ENCODE data around the gene DMRT1.

DMRT1 gene

DNA sequence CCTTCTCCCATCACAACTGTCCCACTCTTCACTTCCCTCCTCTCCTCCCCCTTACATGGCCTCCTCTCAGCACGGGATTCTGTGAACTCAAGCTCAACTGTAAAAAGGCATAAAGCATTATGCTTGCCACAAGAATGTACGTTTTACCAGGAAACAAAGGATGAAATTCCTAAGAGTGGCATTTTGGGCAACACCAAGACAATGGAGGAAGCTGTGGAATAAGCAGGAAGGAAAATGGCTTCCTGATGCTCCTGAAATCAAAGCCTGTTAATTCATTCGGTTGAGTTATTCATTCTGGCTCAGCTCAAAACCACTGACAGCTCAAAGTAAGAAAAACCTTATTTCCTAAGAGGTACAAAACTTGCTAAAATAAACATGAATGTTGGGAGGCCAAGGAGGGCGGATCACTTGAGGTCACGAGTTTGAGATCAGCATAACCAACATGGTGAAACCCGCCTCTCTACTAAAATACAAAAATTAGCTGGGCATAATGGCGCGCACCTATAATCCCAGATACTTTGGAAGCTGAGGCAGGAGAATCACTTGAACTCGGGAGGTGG is 40.8 kb upstream of the DMRT1 start:
- Histone ChIP-seq H3K4me1 (no peaks in the 10 kb centered on the region), H3K27ac (no peak overlapping the region), H3K36me3 (ENCODE audit: control insufficient read depth, insufficient read depth, low read length) (no peaks in the 10 kb centered on the region), H3K9me3 (ENCODE audit: control insufficient read depth, low read length) (no peaks in the 10 kb centered on the region), H3K4me2 (ENCODE audit: low read length) (no peak overlapping the region), H3K79me2 (no peaks in the 10 kb centered on the region), H2AFZ (no peak overlapping the region), H3K9ac (no peak overlapping the region), H3K4me3 (ENCODE audit: low read depth, low read length) (no peak overlapping the region), H3K27me3 (ENCODE audit: control insufficient read depth, insufficient read depth, low read length) (no peaks in the 10 kb centered on the region)
- TF ChIP-seq, protein P1, sequence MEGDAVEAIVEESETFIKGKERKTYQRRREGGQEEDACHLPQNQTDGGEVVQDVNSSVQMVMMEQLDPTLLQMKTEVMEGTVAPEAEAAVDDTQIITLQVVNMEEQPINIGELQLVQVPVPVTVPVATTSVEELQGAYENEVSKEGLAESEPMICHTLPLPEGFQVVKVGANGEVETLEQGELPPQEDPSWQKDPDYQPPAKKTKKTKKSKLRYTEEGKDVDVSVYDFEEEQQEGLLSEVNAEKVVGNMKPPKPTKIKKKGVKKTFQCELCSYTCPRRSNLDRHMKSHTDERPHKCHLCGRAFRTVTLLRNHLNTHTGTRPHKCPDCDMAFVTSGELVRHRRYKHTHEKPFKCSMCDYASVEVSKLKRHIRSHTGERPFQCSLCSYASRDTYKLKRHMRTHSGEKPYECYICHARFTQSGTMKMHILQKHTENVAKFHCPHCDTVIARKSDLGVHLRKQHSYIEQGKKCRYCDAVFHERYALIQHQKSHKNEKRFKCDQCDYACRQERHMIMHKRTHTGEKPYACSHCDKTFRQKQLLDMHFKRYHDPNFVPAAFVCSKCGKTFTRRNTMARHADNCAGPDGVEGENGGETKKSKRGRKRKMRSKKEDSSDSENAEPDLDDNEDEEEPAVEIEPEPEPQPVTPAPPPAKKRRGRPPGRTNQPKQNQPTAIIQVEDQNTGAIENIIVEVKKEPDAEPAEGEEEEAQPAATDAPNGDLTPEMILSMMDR (IDR thresholded peaks at IDR 0.05), result no peak

DNA sequence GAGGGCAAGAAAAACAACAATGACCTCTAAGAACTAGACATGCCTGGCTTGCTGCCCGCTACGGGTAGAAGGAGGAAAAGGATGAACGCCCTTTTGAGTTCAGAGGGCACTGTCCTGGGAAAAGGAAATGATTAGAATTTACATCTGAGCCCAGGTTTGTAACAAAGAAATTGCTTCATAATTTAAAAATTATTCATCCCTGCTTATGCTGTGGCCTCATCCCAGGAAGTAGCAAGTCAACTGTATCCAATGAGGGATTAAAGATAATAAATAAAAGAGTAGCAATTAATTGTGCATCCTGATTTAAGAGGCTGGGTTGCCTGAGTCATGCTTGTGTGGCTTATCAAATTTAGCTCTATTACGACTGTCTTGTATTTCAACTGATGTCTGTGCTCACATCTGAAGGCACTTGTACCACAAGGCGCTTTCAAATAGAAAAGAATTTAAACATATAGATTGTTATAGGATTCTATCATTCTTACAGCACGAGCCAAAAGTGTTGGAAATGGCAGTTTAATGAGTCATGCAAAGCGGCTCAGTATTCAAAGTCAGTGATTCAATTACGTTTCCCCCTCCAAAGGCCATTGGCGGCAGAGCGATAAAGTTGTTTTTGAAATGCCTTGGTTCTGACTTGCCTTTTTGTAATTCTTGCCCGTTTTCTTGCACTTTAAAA is 40.0 kb upstream of the DMRT1 start:
- H3K79me2 ChIP-seq, result no peaks in the 10 kb centered on the region
- TF ChIP-seq, protein P1 (IDR thresholded peaks at IDR 0.05), result no peak
- no peaks in the 10 kb centered on the region for H3K9me3 ChIP-seq (ENCODE audit: control insufficient read depth, low read length)
- H3K4me2 ChIP-seq (ENCODE audit: low read length), result no peak overlapping the region
- H3K9ac ChIP-seq, result no peak overlapping the region
- H3K4me1 ChIP-seq, result no peaks in the 10 kb centered on the region
- no peak overlapping the region for H3K27ac ChIP-seq
- no peaks in the 10 kb centered on the region for H3K36me3 ChIP-seq (ENCODE audit: control insufficient read depth, insufficient read depth, low read length)
- no peaks in the 10 kb centered on the region for H3K27me3 ChIP-seq (ENCODE audit: control insufficient read depth, insufficient read depth, low read length)
- no peak overlapping the region for H3K4me3 ChIP-seq (ENCODE audit: low read depth, low read length)
- H2AFZ ChIP-seq, result no peak overlapping the region

DNA sequence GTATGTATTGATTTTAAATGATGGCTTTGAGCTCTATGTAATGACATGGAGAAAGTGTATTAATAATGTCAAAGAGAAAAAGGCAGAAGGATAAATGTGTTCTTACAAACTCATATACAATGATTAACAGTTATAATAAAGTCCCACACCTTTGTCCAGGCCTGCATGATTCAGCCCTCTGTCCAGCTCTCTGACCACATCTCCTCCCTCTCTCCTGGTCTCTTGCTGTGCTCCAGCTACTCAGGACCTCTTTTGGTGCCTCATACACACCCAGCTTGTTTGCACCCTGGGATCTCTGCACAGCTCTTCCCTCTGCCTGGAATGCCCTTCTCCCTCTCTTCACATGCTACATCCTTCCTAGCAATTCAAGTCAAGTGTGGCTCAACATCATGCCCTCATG is 37.5 kb upstream of the DMRT1 start:
- no peak overlapping the region for H3K4me3 ChIP-seq (ENCODE audit: low read depth, low read length)
- H3K9ac ChIP-seq, result no peak overlapping the region
- H3K79me2 ChIP-seq, result no peaks in the 10 kb centered on the region
- TF ChIP-seq, protein P1 (IDR thresholded peaks at IDR 0.05), result no peak
- no peak overlapping the region for H3K27ac ChIP-seq
- H3K4me2 ChIP-seq (ENCODE audit: low read length), result no peak overlapping the region
- no peaks in the 10 kb centered on the region for H3K27me3 ChIP-seq (ENCODE audit: control insufficient read depth, insufficient read depth, low read length)
- no peaks in the 10 kb centered on the region for H3K9me3 ChIP-seq (ENCODE audit: control insufficient read depth, low read length)
- no peak overlapping the region for H2AFZ ChIP-seq
- H3K4me1 ChIP-seq, result no peaks in the 10 kb centered on the region
- H3K36me3 ChIP-seq (ENCODE audit: control insufficient read depth, insufficient read depth, low read length), result no peaks in the 10 kb centered on the region

DNA sequence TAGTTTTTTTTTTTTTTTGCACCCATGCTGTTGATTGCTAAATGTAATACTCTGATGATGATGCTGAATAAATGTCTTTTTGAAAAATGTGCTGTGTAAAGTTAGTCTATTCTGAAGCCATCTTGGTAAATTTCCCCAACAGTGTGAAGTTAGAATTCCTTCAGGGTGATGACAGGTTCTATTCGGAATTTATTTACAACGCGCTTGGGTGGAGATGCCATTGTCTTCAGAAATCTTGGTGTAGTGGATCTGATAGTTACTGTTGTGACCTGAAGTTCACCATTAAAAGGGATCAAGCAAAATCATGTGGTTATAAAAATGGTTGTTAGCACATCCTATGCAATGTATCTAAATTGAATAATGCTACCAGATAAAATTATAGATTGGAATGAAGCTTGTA is 36.3 kb upstream of the DMRT1 start:
- H2AFZ ChIP-seq, result no peak overlapping the region
- H3K4me1 ChIP-seq, result no peaks in the 10 kb centered on the region
- no peak overlapping the region for H3K9ac ChIP-seq
- H3K4me2 ChIP-seq (ENCODE audit: low read length), result no peak overlapping the region
- H3K27ac ChIP-seq, result no peak overlapping the region
- no peaks in the 10 kb centered on the region for H3K27me3 ChIP-seq (ENCODE audit: control insufficient read depth, insufficient read depth, low read length)
- H3K79me2 ChIP-seq, result no peaks in the 10 kb centered on the region
- H3K9me3 ChIP-seq (ENCODE audit: control insufficient read depth, low read length), result no peaks in the 10 kb centered on the region
- H3K36me3 ChIP-seq (ENCODE audit: control insufficient read depth, insufficient read depth, low read length), result no peaks in the 10 kb centered on the region
- no peak overlapping the region for H3K4me3 ChIP-seq (ENCODE audit: low read depth, low read length)
- TF ChIP-seq, protein P1 (IDR thresholded peaks at IDR 0.05), result no peak
